ENCODE measurements around the gene MIEF2.

DNA sequence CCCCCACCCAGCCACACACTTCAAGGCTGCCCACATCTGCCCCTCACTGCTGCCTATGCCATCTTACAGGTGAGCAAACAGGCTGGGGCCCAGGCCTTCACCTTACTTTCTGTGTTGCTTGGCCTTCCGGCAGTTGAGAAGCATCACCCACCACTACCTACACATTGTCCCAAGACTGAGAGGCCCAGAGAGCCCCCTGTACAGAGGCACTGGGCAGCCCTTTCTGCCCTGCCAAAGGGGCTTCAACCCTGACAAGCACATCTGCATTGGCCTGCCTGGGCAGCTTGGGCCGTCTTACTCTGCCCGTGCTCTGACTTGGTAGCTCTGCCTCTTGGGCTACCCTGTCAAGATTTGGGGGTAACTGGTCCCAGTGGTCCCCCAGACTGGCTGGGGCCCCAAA, 1.2 kb downstream of the MIEF2 start:
- TF ChIP-seq POLR2A (IDR thresholded peaks at IDR 0.05; ENCODE audit: low read depth, low read length), result no peak
- no peak for TF ChIP-seq TAF1 (IDR thresholded peaks at IDR 0.05; ENCODE audit: low read depth, low read length)
- no peak for TF ChIP-seq POLR2AphosphoS5 (IDR thresholded peaks at IDR 0.05; ENCODE audit: low read depth, low read length)
- no peak for TF ChIP-seq SPI1 (IDR thresholded peaks at IDR 0.05; ENCODE audit: low read depth, low read length)
